ENCODE results near the gene HTRA2.

- TF ChIP-seq CTCF (IDR thresholded peaks at IDR 0.05) (no peak), EP300 (IDR thresholded peaks at IDR 0.05; ENCODE audit: low read depth) (no peak)
Measured at GRCh38 chr2:74514368-74515270, 15.1 kb upstream of the HTRA2 start, which contains the start of gene TLX2.

Measured in transverse colon (tissue), 3 donors.